Measurements from ENCODE around the gene PPP1R13B.
A peak's percentile ranks its signal among the peaks of the same experiment; 100 is the strongest.

The PPP1R13B gene

GRCh38 chr14:103697206-103697602, 150.2 kb downstream of the PPP1R13B start:
- DNase-seq (ENCODE audit: low read depth) = no peak
- no peak overlapping the region for H3K4me3 ChIP-seq (ENCODE audit: low read length)
- no peak for TF ChIP-seq CTCF (IDR thresholded peaks at IDR 0.05; ENCODE audit: insufficient read depth, low read depth, low read length, missing control alignments)

GRCh38 chr14:103696466-103697071, 150.8 kb downstream of the PPP1R13B start:
- TF ChIP-seq CTCF (IDR thresholded peaks at IDR 0.05; ENCODE audit: insufficient read depth, low read depth, low read length, missing control alignments) = no peak
- H3K4me3 ChIP-seq (ENCODE audit: low read length) = no peak overlapping the region
- DNase-seq (ENCODE audit: low read depth) = no peak

- DNase-seq (ENCODE audit: low read depth) = no peak
- TF ChIP-seq CTCF (IDR thresholded peaks at IDR 0.05; ENCODE audit: insufficient read depth, low read depth, low read length, missing control alignments) = no peak
- H3K4me3 ChIP-seq (ENCODE audit: low read length) = no peak overlapping the region
Observed at GRCh38 chr14:103696070-103696402, 151.3 kb downstream of the PPP1R13B start.

GRCh38 chr14:103695296-103696069, 151.9 kb downstream of the PPP1R13B start:
- TF ChIP-seq CTCF (IDR thresholded peaks at IDR 0.05; ENCODE audit: insufficient read depth, low read depth, low read length, missing control alignments) = no peak
- no peak for DNase-seq (ENCODE audit: low read depth)
- H3K4me3 ChIP-seq (ENCODE audit: low read length) = no peak overlapping the region

GRCh38 chr14:103694572-103695026, 152.8 kb downstream of the PPP1R13B start:
- TF ChIP-seq CTCF (IDR thresholded peaks at IDR 0.05; ENCODE audit: insufficient read depth, low read depth, low read length, missing control alignments) = no peak
- no peak overlapping the region for H3K4me3 ChIP-seq (ENCODE audit: low read length)
- DNase-seq (ENCODE audit: low read depth) = no peak

- DNase-seq (ENCODE audit: low read depth) = peak; percentile 66
- TF ChIP-seq CTCF (IDR thresholded peaks at IDR 0.05; ENCODE audit: insufficient read depth, low read depth, low read length, missing control alignments) = no peak
- no peak overlapping the region for H3K4me3 ChIP-seq (ENCODE audit: low read length)
Observed at GRCh38 chr14:103693515-103693914, 153.9 kb downstream of the PPP1R13B start.

Measured in epithelial cell of esophagus (primary cell).